ENCODE measurements around the gene FSIP1.

The FSIP1 gene

GRCh38 chr15:39645138-39645975 is 137.3 kb downstream of the FSIP1 start:
- no peak for DNase-seq (ENCODE audit: low spot score)

- no peak for DNase-seq (ENCODE audit: low spot score)
Observed at GRCh38 chr15:39644136-39644535, 138.5 kb downstream of the FSIP1 start.

GRCh38 chr15:39643727-39644126 is 138.9 kb downstream of the FSIP1 start:
- DNase-seq (ENCODE audit: low spot score) = no peak

GRCh38 chr15:39642011-39642640 is 140.5 kb downstream of the FSIP1 start:
- DNase-seq (ENCODE audit: low spot score) = no peak

GRCh38 chr15:39641191-39641889 is 141.3 kb downstream of the FSIP1 start:
- DNase-seq (ENCODE audit: low spot score) = peak; percentile 45

- DNase-seq (ENCODE audit: low spot score) = no peak
Observed at GRCh38 chr15:39640665-39641064, 142.0 kb downstream of the FSIP1 start.

- no peak for DNase-seq (ENCODE audit: low spot score)
Observed at GRCh38 chr15:39639037-39639436, 143.6 kb downstream of the FSIP1 start.

GRCh38 chr15:39638041-39638440 is 144.6 kb downstream of the FSIP1 start:
- no peak for DNase-seq (ENCODE audit: low spot score)

GRCh38 chr15:39631357-39631756 is 151.3 kb downstream of the FSIP1 start:
- DNase-seq (ENCODE audit: low spot score) = no peak

GRCh38 chr15:39629906-39630305 is 152.7 kb downstream of the FSIP1 start:
- no peak for DNase-seq (ENCODE audit: low spot score)

- peak; percentile 76 for DNase-seq (ENCODE audit: low spot score)
Observed at GRCh38 chr15:39629371-39629770, 153.3 kb downstream of the FSIP1 start.

- DNase-seq (ENCODE audit: low spot score) = no peak
Observed at GRCh38 chr15:39628546-39629257, 153.9 kb downstream of the FSIP1 start.

GRCh38 chr15:39628144-39628508 is 154.5 kb downstream of the FSIP1 start:
- no peak for DNase-seq (ENCODE audit: low spot score)

- DNase-seq (ENCODE audit: low spot score) = no peak
Observed at GRCh38 chr15:39627451-39628143, 155.0 kb downstream of the FSIP1 start.

GRCh38 chr15:39625856-39626255 is 156.8 kb downstream of the FSIP1 start:
- peak; percentile 26 for DNase-seq (ENCODE audit: low spot score)

- DNase-seq (ENCODE audit: low spot score) = no peak
Observed at GRCh38 chr15:39625451-39625850, 157.2 kb downstream of the FSIP1 start.

- DNase-seq (ENCODE audit: low spot score) = peak; percentile 84
Observed at GRCh38 chr15:39624806-39625205, 157.8 kb downstream of the FSIP1 start.

GRCh38 chr15:39623529-39623931 is 159.1 kb downstream of the FSIP1 start:
- DNase-seq (ENCODE audit: low spot score) = peak; percentile 65

GRCh38 chr15:39622660-39623516 is 159.8 kb downstream of the FSIP1 start:
- DNase-seq (ENCODE audit: low spot score) = no peak

GRCh38 chr15:39621976-39622375 is 160.7 kb downstream of the FSIP1 start:
- no peak for DNase-seq (ENCODE audit: low spot score)

- no peak for DNase-seq (ENCODE audit: low spot score)
Observed at GRCh38 chr15:39621210-39621609, 161.4 kb downstream of the FSIP1 start.

All from CD4-positive, alpha-beta T cell treated with Interleukin-15 for 4 hours (primary cell).